Stomach (tissue), 9 donors: ENCODE data around the gene ZNF677. TPM values are rescaled to one million over a fixed set of nuclear protein-coding genes. Genes with fewer than 3 reads are reported as not detected.
"Not testable (repeated sequence)": the region's sequence is repeated elsewhere in the genome, so short reads cannot be mapped to it uniquely, and the experiment has no call there.

Experiments
- DNase-seq, 2 donors: peaks; one replicate each; pipeline versions ENCODE4 v3.0.0 to v3.0.0-alpha.2; 2013 to 2019
- H3K27ac ChIP-seq, 5 donors: fragments of 200-600 bp in 4 of 5; sonication (generic) in 4 of 5; one replicate each; pipeline ENCODE4 v1.5.1; 2013 to 2019; ENCODE audit warnings: mild to moderate bottlenecking in 1 of 5, moderate library complexity in 1 of 5
- H3K27me3 ChIP-seq, 3 donors: fragments of 200-600 bp; sonication (generic); one replicate each; pipeline ENCODE4 v1.5.1; 2017 to 2019; ENCODE audit warnings: mixed run types in 1 of 3
- H3K36me3 ChIP-seq, 4 donors: fragments of 200-600 bp; sonication (generic); 1 replicate in 3 of 4; 2 replicates in 1 of 4; pipeline ENCODE4 v1.5.1; 2016 to 2019
- H3K4me1 ChIP-seq, 4 donors: fragments of 200-600 bp; sonication (generic); one replicate each; pipeline ENCODE4 v1.5.1; 2016 to 2019
- H3K4me3 ChIP-seq, 4 donors: fragments of 200-600 bp; sonication (generic) in 3 of 4; one replicate each; pipeline ENCODE4 v1.5.1; 2016 to 2019; ENCODE audit warnings: mild to moderate bottlenecking in 1 of 4
- H3K9me3 ChIP-seq, 4 donors: fragments of 200-600 bp; sonication (generic); one replicate each; pipeline ENCODE4 v1.5.1; 2016 to 2019
- EP300 ChIP-seq: sonication (generic); formaldehyde crosslinking; IDR thresholded peaks from one replicate; pipeline ENCODE4 v1.6.1; 2017; ENCODE audit warnings: antibody characterized with exemption
- POLR2A ChIP-seq, 4 donors: fragments of 450-650 bp; IDR thresholded peaks; one replicate each; pipeline ENCODE4 v1.6.1; 2016; ENCODE audit warnings: antibody characterized with exemption in 4 of 4, control low read depth in 2 of 4, mild to moderate bottlenecking in 1 of 4, moderate library complexity in 1 of 4
- POLR2AphosphoS5 ChIP-seq, 3 donors: sonication (generic); formaldehyde crosslinking; IDR thresholded peaks; one replicate each; pipeline ENCODE4 v1.6.1; 2016; ENCODE audit warnings: antibody characterized with exemption in 3 of 3
- WGBS, 5 donors: extraction: QIAGEN DNeasy Blood & Tissue Kit in 3 of 5; methylation state at CpG; one replicate each; pipeline versions ENCODE4 v1.1.5 to v1.1.7; 2013 to 2018; 5-methylcytosine and 5-hydroxymethylcytosine counted together
- intact Hi-C: fragments of 100-400 bp; cut with DNase I; formaldehyde crosslinking; loops from one replicate; pipeline ENCODE4 v1.15.1; 2023; ENCODE audit warnings: low total_unique reads
- polyA plus RNA-seq, 3 donors: library from polyadenylated mRNA; stranded (reverse); fragments of 200-250 nt; gene quantifications; one replicate each; pipeline ENCODE4 v1.2.3, GENCODE V29; 2013
- total RNA-seq, 5 donors: library from RNA; depleted of rRNA; stranded (reverse); fragments of >200 nt; gene quantifications; one replicate each; pipeline versions ENCODE4 v1.1.0 to v1.2.3, GENCODE V29; 2014 to 2016
- TF ChIP-seq, protein P1 (sequence below), 7 experiments: fragments of 450-650 bp in 4 of 7; fragments of 200-600 bp in 3 of 7; sonication (generic) in 3 of 7; IDR thresholded peaks; one replicate each; pipeline ENCODE4 v1.5.1; 2016 to 2019; ENCODE audit warnings: antibody characterized with exemption in 7 of 7, control low read depth in 2 of 7, mild to moderate bottlenecking in 1 of 7
- donor health status: healthy with polysubstance abuse.
- donor health status: Bipolar disorder and iron deficiency.
- donor health status: healthy.

ZNF677 gene
- total and polyA plus RNA-seq, 8 donors, result 6.2 to 35.6 (median 8.6) TPM; not detected in 2

DNA sequence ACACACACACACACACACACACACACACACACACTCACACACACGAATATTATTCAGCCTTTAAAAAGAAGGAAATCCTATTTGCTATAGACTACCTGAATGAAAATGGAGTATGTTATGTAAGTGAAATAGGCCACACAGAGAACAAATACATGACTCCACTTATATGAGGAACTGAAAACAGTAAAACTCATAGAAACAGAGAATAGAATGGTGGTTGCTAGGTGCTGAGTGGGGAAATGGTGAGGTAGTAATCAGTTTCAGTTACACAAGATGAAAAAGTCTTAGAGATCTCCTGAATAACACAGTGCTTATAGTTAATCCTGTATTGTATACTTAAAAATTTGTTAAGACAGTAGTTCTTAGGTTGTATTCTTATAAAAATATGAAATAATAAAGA lies 8.2 kb downstream of the ZNF677 start:
- intact Hi-C loops, result no loop called here
- H3K27me3 ChIP-seq, result no peaks in the 10 kb centered on the region
- TF ChIP-seq, protein P1, sequence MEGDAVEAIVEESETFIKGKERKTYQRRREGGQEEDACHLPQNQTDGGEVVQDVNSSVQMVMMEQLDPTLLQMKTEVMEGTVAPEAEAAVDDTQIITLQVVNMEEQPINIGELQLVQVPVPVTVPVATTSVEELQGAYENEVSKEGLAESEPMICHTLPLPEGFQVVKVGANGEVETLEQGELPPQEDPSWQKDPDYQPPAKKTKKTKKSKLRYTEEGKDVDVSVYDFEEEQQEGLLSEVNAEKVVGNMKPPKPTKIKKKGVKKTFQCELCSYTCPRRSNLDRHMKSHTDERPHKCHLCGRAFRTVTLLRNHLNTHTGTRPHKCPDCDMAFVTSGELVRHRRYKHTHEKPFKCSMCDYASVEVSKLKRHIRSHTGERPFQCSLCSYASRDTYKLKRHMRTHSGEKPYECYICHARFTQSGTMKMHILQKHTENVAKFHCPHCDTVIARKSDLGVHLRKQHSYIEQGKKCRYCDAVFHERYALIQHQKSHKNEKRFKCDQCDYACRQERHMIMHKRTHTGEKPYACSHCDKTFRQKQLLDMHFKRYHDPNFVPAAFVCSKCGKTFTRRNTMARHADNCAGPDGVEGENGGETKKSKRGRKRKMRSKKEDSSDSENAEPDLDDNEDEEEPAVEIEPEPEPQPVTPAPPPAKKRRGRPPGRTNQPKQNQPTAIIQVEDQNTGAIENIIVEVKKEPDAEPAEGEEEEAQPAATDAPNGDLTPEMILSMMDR (IDR thresholded peaks at IDR 0.05), result no peak
- no peak for TF ChIP-seq POLR2AphosphoS5 (IDR thresholded peaks at IDR 0.05)
- TF ChIP-seq POLR2A (IDR thresholded peaks at IDR 0.05), result no peak
- no peak for TF ChIP-seq EP300
- WGBS, 5 donors, result 74 to 90% (median 85%) methylated on average over 1 of the region's 1 CpG
- H3K9me3 ChIP-seq, result peaks cover 28 to 98% (median 81%) of the 10 kb centered on the region in 4 donors
- no peak for DNase-seq
- no peak overlapping the region for H3K27ac ChIP-seq
- H3K4me3 ChIP-seq, result no peak overlapping the region
- no peaks in the 10 kb centered on the region for H3K4me1 ChIP-seq
- peaks cover 35 to 97% (median 76%) of the 10 kb centered on the region in 4 donors for H3K36me3 ChIP-seq

DNA sequence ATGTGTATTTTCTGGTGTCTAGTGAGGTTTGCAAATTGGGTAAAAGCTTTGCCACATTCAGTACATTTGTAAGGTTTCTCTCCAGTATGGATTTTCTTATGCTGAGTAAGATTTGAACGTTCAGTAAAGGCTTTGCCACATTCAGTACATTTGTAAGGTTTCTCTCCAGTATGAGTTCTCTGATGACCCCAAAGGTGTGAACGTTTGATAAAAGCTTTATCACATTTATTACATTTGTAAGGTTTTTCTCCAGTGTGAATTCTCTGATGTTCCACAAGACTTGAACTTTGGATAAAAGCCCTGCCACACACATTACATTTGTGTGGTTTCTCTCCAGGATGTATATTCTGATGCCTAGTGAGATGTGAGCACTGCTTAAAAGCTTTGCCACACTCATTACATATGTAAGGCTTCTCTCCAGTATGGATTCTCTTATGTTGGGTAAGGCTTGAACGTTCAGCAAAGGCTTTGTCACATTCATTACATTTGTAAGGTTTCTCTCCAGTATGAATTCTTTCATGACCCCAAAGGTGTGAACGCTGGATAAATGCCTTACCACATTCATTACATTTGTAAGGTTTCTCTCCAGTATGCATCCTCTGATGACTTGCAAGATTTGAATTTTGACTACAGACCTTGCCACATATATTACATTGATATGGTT lies 17.4 kb downstream of the ZNF677 start:
- Histone ChIP-seq H3K27ac (no peak overlapping the region), H3K36me3 (peaks cover 40 to 68% (median 55%) of the 10 kb centered on the region in 4 donors), H3K9me3 (peaks cover 67 to 100% (median 99%) of the 10 kb centered on the region in 4 donors), H3K4me3 (no peak overlapping the region), H3K4me1 (no peaks in the 10 kb centered on the region), H3K27me3 (no peaks in the 10 kb centered on the region)
- TF ChIP-seq, protein P1 (IDR thresholded peaks at IDR 0.05), result no peak
- no peak for TF ChIP-seq EP300
- TF ChIP-seq POLR2A (IDR thresholded peaks at IDR 0.05), result no peak
- TF ChIP-seq POLR2AphosphoS5 (IDR thresholded peaks at IDR 0.05), result no peak
- intact Hi-C loops, result no loop called here
- DNase-seq, result no peak
- WGBS, 5 donors, result 93 to 96% (median 94%) methylated on average over 4 of the region's 4 CpGs

DNA sequence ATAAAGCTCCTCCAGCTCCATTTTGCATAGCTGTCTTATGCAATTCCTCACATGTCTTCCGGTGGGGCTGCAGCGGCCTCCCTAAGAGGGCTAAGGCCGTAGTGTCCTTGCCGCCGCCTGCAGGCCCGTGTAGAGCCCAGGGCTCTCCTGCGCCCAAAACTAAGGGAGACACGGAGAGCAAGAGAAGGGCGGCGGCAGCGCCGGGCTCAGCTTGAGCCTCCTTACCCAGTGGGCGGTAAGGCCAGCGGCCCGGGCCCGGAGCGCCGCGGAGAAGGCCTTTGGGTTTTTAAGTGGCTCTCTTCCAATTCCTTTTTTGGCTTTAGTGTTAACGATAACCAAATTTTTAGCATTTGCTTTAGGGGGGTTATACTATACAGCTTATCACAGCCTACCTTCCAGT lies 30.1 kb downstream of the ZNF677 start:
- Histone ChIP-seq H3K4me3 (no peak overlapping the region), H3K4me1 (no peaks in the 10 kb centered on the region), H3K27ac (no peak overlapping the region), H3K36me3 (peaks cover 0 to 4% (median 0%) of the 10 kb centered on the region in 4 donors), H3K27me3 (no peaks in the 10 kb centered on the region), H3K9me3 (peaks cover 39 to 94% (median 82%) of the 10 kb centered on the region in 4 donors)
- 87 to 97% (median 95%) methylated on average over 13 to 20 of the region's 20 CpGs for WGBS, 5 donors
- TF ChIP-seq, protein P1 (IDR thresholded peaks at IDR 0.05), result no peak
- intact Hi-C loops, result no loop called here
- no peak for DNase-seq

DNA sequence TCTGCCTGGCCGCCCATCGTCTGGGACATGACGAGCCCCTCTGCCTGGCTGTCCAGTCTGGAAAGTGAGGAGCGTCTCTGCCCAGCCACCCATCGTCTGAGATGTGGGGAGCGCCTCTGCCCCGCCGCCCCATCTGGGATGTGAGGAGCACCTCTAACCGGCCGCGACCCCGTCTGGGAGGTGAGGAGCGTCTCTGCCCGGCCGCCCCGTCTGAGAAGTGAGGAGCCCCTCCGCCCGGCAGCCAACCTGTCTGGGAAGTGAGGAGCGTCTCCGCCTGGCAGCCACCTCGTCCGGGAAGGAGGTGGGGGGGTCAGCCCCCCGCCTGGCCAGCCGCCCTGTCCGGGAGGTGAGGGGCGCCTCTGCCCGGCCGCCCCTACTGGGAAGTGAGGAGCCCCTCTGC lies 32.0 kb downstream of the ZNF677 start:
- 95 to 96% (median 96%) methylated on average over 20 to 26 of the region's 28 CpGs; no CpG with 5 or more reads in 2 of the 5 donors for WGBS, 5 donors
- H3K9me3 ChIP-seq, result peaks cover 41 to 94% (median 81%) of the 10 kb centered on the region in 4 donors
- intact Hi-C loops, H3K27me3 ChIP-seq, H3K4me1 ChIP-seq, H3K36me3 ChIP-seq, H3K4me3 ChIP-seq, DNase-seq, H3K27ac ChIP-seq: not testable (repeated sequence)

DNA sequence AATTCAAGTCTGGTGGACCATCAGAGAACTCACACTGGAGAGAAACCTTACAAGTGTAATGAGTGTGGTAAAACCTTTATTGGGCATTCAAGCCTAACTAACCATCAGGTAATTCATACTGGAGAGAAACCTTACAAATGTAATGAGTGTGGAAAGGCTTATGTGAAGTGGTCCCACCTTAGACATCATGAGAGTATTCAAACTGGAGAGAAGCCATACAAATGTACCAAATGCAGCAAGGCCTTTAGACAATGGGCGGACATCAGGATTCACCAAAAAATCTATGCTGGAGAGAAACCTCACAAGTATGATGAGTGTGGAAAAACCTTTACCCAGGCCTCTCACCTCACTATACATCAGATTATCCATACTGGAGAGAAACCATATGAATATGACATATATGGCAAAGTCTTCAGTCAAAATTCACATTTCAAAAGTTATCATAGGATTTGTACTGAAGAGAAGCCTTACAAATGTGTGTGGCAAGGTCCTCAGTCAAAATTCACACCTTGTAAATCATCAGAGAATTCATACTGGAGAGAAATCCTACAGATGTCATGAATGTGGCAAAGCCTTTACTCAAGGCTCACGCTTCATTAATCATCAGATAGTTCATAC lies 41.9 kb downstream of the ZNF677 start:
- Histone ChIP-seq H3K4me1 (no peaks in the 10 kb centered on the region), H3K4me3 (no peak overlapping the region), H3K27ac (no peak overlapping the region), H3K27me3 (no peaks in the 10 kb centered on the region), H3K36me3 (peaks cover 22 to 58% (median 38%) of the 10 kb centered on the region in 4 donors), H3K9me3 (peaks cover 82 to 100% (median 99%) of the 10 kb centered on the region in 4 donors)
- intact Hi-C loops, result no loop called here
- TF ChIP-seq, protein P1 (IDR thresholded peaks at IDR 0.05), result no peak
- TF ChIP-seq POLR2AphosphoS5 (IDR thresholded peaks at IDR 0.05), result no peak
- 95 to 100% (median 98%) methylated on average over 2 of the region's 2 CpGs for WGBS, 5 donors
- DNase-seq, result no peak

DNA sequence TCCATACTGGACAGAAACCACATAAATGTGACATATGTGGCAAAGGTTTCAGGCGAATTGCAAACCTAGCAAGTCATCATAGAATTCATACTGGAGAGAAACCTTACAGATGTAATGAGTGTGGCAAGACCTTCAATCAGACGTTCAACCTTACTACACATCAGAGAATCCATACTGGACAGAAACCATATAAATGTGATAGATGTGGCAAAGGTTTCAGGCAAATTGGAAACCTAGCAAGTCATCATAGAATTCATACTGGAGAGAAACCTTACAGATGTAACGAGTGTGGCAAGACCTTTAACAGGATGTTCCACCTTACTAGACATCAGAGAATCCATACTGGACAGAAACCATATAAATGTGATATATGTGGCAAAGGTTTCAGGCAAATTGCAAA lies 43.1 kb downstream of the ZNF677 start:
- Histone ChIP-seq H3K9me3 (peaks cover 77 to 100% (median 96%) of the 10 kb centered on the region in 4 donors), H3K36me3 (peaks cover 22 to 71% (median 51%) of the 10 kb centered on the region in 4 donors)
- DNase-seq, H3K4me3 ChIP-seq, H3K27ac ChIP-seq, H3K27me3 ChIP-seq, H3K4me1 ChIP-seq, intact Hi-C loops: not testable (repeated sequence)
- WGBS, 5 donors, result 79 to 97% (median 95%) methylated on average over 3 of the region's 3 CpGs
